Tibial nerve (tissue), 4 donors: Measurements from ENCODE around the gene ZDHHC11.

Experiments used
- EP300 ChIP-seq, 2 donors: sonication (generic); formaldehyde crosslinking; IDR thresholded peaks; one replicate each; pipeline ENCODE4 v1.6.1; 2017; ENCODE audit warnings: antibody characterized with exemption in 2 of 2, mild to moderate bottlenecking in 1 of 2
- POLR2A ChIP-seq, 2 donors: fragments of 450-650 bp; IDR thresholded peaks; one replicate each; pipeline ENCODE4 v1.6.1; 2017; ENCODE audit warnings: antibody characterized with exemption in 2 of 2, mild to moderate bottlenecking in 2 of 2, moderate library complexity in 2 of 2
- TF ChIP-seq, protein P1 (sequence below), 5 experiments: fragments of 200-600 bp in 3 of 5; fragments of 450-650 bp in 2 of 5; sonication (generic) in 3 of 5; IDR thresholded peaks; one replicate each; pipeline ENCODE4 v1.5.1; 2016 to 2019; ENCODE audit warnings: antibody characterized with exemption in 5 of 5, mild to moderate bottlenecking in 3 of 5, moderate library complexity in 2 of 5

DNA sequence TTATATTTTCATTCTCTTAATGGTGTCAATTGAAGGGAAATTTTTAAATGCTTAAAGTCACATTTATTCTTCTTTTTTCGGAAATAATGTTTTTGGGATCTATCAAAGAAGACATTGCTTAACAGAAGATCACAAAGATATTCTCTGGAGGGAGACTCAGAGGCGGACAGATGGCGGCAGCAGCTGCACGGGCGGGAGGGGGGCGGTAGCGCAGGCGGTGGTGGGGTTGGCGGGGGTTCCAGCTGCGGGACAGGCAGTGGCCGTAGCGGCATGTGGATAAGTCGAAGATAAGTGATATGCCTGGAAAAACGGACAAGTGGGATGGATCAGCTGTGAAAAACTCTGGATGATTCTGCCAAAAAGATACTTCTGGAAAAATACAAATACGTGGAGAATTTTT is 34.6 kb downstream of the ZDHHC11 start:
- no peak for TF ChIP-seq POLR2A (IDR thresholded peaks at IDR 0.05)
- TF ChIP-seq, protein P1, sequence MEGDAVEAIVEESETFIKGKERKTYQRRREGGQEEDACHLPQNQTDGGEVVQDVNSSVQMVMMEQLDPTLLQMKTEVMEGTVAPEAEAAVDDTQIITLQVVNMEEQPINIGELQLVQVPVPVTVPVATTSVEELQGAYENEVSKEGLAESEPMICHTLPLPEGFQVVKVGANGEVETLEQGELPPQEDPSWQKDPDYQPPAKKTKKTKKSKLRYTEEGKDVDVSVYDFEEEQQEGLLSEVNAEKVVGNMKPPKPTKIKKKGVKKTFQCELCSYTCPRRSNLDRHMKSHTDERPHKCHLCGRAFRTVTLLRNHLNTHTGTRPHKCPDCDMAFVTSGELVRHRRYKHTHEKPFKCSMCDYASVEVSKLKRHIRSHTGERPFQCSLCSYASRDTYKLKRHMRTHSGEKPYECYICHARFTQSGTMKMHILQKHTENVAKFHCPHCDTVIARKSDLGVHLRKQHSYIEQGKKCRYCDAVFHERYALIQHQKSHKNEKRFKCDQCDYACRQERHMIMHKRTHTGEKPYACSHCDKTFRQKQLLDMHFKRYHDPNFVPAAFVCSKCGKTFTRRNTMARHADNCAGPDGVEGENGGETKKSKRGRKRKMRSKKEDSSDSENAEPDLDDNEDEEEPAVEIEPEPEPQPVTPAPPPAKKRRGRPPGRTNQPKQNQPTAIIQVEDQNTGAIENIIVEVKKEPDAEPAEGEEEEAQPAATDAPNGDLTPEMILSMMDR (IDR thresholded peaks at IDR 0.05), result no peak
- no peak for TF ChIP-seq EP300 (IDR thresholded peaks at IDR 0.05)
